Endothelial cell of umbilical vein (primary cell): Measurements from ENCODE around the gene SFSWAP.

Source experiments
- CTCF ChIP-seq, 2 donors: IDR thresholded peaks; 1 replicate in 1 of 2; 2 replicates in 1 of 2; pipeline ENCODE4 v1.5.1; 2011; ENCODE audit warnings: low read length in 2 of 2, mild to moderate bottlenecking in 2 of 2, moderate library complexity in 2 of 2, control low read depth in 1 of 2, inconsistent platforms in 1 of 2, low read depth in 1 of 2; ENCODE audit not compliant: insufficient read depth in 1 of 2; ENCODE audit errors: extremely low read depth in 1 of 2
- EZH2 ChIP-seq: IDR thresholded peaks from 2 replicates; pipeline ENCODE4 v1.6.1; 2012; ENCODE audit warnings: borderline replicate concordance, low read depth, mild to moderate bottlenecking, moderate library complexity, low read length, inconsistent platforms; ENCODE audit not compliant: severe bottlenecking
- GATA2 ChIP-seq: IDR thresholded peaks from 2 replicates; pipeline ENCODE4 v1.7.0; 2011; ENCODE audit warnings: low read depth, mild to moderate bottlenecking, moderate library complexity, mixed read lengths, low read length; ENCODE audit not compliant: insufficient read length, insufficient read depth
- JUN ChIP-seq: IDR thresholded peaks from 2 replicates; pipeline ENCODE4 v1.6.1; 2011; ENCODE audit warnings: borderline replicate concordance, low read depth; ENCODE audit not compliant: insufficient read length, insufficient read depth
- POLR2A ChIP-seq: IDR thresholded peaks from 2 replicates; pipeline ENCODE4 v1.6.1; 2012; ENCODE audit warnings: low read depth, mild to moderate bottlenecking, control low read depth, low read length
- POLR2AphosphoS5 ChIP-seq: IDR thresholded peaks from 2 replicates; pipeline ENCODE4 v1.6.1; 2012; ENCODE audit warnings: low read depth, mild to moderate bottlenecking, control low read depth, low read length, moderate library complexity; ENCODE audit not compliant: insufficient read depth
- TF ChIP-seq, protein P1 (sequence below): IDR thresholded peaks from 2 replicates; pipeline ENCODE4 v1.6.1; 2011; ENCODE audit not compliant: insufficient read depth, insufficient read length

GRCh38 chr12:131673888-131674257, 37.0 kb upstream of the SFSWAP start:
- no peak for TF ChIP-seq CTCF (IDR thresholded peaks at IDR 0.05; ENCODE audit: extremely low read depth in 1 of 2, insufficient read depth in 1 of 2, low read depth in 1 of 2, low read length in 2 of 2)
- TF ChIP-seq POLR2A, result no peak
- TF ChIP-seq EZH2, result no peak
- no peak for TF ChIP-seq POLR2AphosphoS5
- TF ChIP-seq, protein P1, sequence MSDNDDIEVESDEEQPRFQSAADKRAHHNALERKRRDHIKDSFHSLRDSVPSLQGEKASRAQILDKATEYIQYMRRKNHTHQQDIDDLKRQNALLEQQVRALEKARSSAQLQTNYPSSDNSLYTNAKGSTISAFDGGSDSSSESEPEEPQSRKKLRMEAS, result no peak
- no peak for TF ChIP-seq GATA2
- no peak for TF ChIP-seq JUN
